ENCODE measurements around the gene PKIB.

- TF ChIP-seq CTCF (IDR thresholded peaks at IDR 0.05): no peak
- TF ChIP-seq POLR2AphosphoS5 (IDR thresholded peaks at IDR 0.05): no peak
- no peak for TF ChIP-seq POLR2A (IDR thresholded peaks at IDR 0.05)
Measured at GRCh38 chr6:122740936-122741335, 130.7 kb downstream of the PKIB start.
